NCI-H2196 treated with DMSO at 0.1 percent for 48 hours (cell line): ENCODE measurements around the gene CACNA1B.
"Not testable (repeated sequence)": the region's sequence is repeated elsewhere in the genome, so short reads cannot be mapped to it uniquely, and the experiment has no call there.

Experiments used
- DNase-seq: peaks from one replicate; lab custom pipeline; 2025; ENCODE audit not compliant: unreplicated experiment; lab: John Stamatoyannopoulos, UW

CACNA1B gene

DNA sequence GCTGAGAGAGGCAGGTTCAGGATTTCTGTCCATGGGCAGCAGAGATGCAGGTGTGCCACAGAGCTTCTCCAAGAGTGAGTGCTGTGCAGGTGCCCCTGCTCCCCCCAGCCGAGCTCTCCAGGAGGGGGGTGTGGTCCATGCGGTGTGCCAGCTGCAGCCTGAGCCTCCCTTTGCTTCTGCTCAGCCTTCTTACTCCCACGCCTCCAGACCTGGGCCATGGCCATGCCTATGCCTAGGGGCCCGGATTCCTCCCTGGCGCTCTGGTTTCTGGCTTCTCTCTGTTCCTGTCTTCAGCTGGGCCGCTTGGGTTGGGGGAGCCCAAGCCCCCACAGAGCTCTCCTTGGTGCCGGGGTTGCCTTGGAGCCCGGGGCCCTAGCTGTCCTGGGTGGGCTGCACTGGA lies 133.3 kb downstream of the CACNA1B start:
- DNase-seq: no peak

DNA sequence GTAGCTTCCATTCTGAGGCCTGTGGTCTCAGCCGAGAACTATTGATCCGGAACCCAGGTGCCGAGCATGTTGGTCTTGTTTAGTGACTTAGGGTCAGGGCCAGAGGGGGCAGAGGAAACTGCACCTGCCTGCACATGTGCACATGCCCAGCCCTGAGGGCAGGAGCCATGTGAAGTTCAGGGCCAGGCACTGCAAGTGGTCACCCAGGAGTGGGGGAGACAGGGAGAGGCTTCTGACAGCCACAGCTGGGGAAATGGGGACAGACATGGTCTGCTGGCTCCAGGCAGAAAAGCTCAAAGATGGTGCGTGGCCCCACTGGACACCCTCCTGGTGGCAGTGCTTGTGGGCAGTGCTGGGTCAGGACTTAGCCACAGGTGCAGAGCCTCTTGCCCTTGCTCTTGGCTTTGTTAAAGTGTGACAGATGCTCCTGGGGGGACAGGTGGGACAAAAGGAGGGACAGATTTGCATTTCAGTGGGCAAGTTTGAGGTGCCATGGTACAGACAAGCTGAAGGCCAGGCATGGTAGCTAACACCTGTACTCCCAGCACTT lies 134.4 kb downstream of the CACNA1B start:
- DNase-seq: no peak

DNA sequence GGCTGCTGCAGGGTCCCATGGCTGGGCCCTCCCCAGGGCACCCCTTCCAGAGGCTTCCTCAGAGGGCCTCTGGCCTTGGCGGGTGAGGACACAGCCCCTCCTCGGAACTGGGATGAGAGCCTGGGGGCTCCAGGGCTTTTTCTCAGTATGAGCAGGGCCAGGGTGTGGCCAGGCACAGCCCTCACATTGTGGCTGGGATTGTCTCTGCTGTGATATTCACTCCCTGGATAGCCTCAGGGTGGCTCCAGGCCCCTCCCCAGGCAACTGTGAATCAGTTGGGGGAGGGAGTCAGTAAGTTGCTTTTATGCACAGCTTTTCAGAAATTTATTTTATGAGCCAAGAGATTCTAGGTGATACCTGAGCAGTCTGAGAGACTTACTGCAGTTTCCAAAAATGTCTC lies 135.7 kb downstream of the CACNA1B start:
- DNase-seq: no peak

DNA sequence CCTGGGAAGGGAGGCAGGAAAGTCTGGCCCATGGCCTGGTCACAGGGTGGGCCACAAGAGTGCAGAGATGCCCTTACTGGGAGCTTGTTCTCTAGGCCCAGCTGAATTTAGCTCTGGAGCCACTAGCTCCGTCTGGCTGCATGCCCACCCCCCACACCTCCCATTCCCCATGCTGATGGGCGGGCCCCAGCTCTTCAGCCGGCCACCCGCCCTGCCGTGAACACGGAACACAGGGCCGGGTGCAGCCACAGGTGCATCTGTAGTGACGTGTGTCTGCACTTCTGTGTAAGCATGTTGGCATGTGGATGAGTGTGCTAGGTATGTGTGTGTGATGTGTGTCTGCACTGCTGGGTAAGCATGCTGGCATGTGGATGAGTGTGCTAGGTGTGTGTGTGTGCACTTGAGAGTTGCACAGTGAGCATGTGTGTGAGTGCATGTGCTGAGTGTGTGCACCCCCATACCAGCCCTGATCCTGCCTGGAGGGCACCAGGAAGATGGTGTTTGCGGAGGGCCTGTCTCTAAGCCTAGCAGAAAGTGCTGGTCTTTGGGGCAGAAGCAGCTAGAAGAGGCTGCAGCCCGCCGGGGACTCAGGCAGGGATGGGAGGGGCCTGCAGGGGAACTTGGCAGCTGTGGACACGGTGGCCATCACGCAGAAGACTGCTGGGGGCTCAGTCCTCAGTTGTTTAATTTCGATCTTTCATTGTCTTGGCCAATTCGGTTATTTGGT lies 136.4 kb downstream of the CACNA1B start:
- DNase-seq: no peak

DNA sequence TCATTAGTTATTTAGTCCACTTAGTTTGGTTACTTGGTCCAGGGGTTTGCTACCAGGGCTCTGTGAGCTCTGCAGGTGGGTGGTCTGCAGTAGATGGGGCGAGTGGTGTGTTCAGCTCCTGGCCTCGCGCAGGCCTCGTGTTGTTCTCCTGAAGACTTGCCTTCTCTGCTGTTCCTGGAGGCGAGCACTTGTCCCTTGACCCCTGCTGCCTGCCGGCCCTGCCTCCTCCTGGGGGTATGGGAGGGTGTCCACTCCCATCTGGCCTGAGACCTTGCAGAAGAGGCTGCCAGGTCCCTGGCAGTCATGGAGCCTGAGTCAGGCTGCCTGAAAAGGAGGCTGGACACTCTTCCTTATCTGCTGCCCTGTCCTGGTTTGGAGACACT lies 137.0 kb downstream of the CACNA1B start:
- DNase-seq: no peak

DNA sequence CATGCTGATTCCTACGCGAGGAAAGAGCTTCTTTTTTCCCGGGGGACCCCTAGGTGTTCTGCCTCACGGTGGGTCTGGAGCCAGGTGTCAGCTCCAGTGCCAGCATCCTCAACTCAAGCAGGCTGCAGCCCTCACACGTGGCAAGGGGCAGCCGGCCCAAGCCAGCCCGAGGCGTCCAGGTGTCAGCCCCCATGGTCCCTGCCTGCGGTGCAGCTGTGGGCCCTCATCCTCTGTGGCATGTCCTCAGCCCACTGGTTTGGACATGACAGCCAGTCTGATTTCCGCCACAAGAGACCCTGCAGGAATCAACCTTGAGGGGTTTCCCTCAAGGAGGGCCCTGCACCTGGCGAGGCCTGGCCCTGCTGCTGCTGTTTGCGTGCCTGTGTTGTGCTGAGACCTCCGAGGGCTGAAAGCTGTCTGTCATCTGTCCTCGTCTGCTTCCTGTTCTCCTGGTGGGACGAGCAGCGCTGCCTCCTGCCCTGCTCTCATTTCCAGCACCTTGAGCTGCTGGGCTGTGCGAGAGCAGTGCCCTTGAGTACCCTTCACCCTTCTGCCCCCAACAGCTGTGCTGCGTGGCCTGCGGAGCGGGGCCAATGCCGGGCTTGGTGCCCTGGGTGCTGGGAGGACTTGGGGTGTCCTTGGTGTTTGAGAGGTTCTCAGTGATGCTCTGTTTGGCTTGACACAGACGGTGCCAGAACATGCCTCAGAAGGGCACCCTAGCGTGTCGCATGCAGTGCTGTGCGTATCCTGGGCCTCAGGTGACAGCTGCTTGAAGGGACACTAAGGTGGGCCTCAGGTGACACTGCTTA lies 137.6 kb downstream of the CACNA1B start:
- DNase-seq: no peak

DNA sequence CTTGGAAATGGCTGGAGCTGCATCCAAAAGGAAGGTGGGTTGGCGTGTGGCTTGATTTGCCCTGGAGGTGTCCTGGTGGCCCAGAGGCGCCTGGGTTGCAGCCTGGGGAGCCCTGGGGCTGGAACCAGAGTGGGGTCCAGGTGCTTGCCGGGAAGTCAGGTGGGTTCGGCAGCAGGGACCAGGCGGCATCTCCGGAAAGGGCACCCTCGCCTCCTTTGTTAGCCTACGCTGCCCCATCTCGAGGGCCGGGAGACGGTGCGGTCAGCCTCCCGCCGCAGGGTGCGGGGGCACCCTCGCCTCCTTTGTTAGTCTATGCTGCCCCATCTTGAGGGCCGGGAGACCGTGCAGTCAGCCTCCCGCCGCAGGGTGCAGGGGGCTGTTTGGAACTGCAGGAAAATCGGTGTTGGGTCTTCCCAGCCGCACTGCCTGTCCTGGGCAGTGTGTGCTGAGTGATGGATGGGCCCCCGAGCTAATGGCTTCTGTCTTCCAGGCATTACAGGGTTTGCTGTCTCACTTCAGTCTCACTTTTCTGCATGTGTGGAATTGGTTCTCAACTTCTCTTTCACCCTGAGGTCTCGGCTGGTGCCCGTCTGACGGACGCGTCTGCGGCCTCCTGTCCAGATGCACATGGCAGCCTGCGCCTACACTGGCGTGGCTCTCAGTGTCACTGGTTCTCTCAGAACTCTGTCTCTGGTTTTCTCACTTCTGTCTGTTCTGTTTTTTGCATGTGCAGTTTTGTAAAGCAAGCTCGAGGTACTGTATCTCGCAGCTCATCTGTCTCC lies 139.0 kb downstream of the CACNA1B start:
- DNase-seq: no peak

DNA sequence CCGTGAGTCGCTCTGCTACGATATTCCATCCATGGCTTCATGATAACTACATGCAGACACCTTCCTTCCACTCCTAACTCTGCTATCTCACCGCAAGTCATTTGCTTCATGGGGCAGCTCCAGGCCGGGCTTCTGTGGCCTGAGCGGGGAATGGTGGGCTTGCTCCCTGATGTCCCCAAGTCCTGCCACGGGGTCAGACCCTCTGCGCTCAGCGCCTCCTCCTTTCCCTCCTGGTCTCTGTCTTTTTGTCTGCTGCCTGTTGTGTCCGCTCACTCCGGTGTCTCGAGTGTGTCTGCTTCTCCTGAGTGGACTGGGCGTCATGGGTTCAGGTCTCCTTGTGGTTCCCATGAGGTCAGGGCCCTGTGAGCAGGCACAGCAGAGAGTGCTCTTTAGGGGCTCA lies 139.6 kb downstream of the CACNA1B start:
- no peak for DNase-seq

DNA sequence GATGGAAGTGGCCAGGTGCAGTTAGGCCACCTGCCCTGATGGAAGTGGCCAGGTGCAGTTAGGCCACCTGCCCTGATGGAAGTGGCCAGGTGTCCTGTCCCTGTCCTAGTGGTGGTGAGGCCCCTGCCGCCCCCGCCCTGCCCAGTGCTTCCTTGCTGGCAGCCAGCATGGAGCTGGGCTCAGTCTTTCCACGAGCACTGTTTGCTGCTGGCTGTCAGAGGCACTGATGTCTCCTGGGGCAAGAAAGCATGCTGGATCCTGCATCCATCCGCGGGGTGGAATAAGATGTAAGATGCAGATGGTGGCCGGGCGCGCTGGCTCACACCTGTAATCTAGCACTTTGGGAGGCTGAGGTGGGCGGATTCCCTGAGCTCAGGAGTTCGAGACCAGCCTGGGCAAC lies 141.9 kb downstream of the CACNA1B start:
- DNase-seq: not testable (repeated sequence)

DNA sequence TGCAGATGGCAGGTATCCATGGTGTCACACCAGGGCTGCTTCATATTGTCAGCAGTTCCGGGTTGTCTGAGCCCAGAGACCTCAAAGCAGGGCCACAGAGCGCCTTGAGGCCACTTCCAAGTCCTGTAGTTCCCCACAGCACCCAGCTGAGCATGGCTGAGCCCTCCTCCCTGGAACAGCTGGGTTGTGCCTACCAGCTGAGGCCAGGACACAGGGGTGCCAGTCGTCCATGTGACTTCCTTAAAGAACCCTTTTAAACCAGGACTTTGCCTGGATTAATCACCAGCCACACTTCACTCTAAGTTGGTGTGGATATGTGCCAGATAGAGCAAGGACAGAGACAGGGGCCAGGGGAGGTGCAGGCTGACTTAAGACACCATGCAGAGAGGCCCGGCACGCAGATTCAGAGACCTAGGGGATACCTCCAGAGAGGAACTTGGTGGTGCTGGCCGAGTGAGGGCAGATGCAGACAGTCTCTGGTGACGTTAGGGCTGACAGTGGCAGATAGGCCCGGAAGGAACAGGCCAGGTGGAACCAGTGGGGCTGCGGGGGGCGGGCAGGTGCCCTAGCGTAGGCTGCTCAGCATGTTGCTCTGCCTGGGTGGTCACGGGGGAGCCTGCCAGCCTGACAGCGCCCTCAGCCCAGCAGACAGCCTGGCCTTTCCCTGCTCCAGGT lies 142.7 kb downstream of the CACNA1B start:
- no peak for DNase-seq

DNA sequence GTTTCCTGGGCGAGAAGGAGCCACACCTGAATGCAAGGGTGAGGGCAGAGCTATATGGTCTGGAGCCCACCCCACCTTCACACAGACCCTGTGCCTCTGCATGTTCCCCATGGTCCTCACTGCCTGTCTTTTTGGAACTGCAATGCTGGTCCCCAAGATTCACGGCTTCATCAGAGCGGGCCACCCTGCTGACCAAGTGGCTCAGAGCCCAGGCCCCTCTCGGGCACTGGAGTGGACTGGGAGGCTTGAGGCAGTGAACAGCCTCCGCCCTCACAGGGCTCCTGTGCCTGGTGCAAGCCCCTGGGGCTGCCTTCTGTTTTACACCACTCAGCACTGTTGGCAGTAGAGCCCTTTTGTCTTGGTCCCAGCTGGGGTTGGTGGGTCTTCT lies 143.2 kb downstream of the CACNA1B start:
- DNase-seq: no peak

DNA sequence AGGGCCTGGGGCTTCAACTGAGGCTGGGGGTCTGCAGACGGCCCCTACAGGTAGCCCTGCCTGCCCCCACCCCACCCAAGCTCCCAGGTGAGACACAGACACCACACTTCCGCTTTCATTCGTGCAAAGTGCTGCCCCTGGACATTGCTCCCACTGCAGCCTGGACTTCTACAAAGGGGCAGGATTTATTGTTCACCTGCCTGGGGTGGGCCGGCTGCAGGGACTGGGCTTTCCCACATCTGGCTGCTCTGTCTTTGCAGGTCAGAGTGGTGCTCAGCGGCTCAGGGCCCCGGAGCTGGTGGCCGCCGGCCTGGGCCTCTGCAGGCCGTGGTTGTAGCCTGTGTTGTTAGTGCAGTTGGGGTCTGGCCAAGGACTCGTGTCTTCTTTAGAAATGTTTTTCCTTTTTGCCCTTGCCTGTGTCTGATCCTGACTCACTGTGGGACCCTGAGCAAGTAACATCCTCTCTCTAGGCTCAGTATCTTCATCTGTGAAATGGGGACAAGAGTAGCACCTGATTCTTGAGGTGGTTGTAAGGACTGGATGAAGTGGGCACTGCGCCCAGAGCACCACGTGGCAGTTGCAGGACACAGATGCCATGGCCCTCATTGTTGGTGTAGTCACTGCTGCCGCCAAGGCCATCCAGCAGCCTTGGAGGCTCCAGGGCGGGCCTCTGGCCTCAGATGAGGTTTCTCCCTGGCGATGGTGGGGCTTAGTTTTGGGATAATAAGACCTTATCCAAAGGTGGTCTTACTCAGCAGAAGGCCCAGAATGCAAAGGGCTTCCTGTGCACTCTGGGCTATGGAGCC lies 143.9 kb downstream of the CACNA1B start:
- DNase-seq: no peak

DNA sequence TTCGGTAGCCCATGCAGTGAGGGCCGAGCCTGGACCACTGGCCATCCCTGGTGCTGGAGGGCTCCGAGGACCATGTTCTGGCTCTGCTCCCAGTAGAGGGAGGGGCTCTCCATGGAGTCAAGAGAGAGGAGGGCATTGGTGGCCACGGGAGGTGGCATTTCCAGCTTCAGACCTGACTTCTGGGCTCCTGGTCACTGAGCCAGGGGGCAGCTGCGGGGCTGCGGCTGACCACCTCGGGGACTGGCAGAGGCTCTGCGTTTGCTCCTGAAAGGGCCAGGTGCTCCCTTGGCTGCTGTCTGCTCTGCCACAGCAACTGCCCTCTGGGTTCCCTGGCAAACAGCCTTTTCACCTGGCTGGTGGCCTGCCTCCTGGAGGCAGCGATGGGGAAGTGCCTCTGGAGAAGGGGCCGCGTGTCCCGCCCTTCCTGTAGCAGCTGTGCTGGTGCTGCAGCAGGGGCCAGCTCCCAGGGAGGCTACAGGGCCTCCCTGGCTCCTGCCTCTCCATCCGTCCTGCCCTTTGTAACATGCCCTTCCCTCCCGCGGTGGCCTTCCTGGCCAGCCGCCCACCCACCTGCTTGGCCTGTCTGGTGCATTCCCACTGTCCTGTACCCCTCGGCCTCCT lies 144.6 kb downstream of the CACNA1B start:
- peak; percentile 85 for DNase-seq

DNA sequence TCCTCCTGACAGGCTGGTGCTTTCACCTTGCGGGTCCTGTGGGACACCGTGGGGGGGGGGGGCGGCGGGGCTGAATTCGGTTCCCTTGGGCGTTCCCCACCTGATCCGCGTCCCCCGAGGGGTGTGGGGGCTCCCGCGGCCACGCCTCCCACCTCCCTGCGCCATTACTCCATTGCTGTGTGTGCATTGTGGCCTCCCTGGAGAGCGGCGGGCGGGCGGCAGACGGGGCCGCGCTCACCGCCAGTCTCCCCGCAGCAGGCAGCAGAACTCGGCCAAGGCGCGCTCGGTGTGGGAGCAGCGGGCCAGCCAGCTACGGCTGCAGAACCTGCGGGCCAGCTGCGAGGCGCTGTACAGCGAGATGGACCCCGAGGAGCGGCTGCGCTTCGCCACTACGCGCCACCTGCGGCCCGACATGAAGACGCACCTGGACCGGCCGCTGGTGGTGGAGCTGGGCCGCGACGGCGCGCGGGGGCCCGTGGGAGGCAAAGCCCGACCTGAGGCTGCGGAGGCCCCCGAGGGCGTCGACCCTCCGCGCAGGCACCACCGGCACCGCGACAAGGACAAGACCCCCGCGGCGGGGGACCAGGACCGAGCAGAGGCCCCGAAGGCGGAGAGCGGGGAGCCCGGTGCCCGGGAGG lies 145.3 kb downstream of the CACNA1B start:
- DNase-seq: peak; percentile 39

DNA sequence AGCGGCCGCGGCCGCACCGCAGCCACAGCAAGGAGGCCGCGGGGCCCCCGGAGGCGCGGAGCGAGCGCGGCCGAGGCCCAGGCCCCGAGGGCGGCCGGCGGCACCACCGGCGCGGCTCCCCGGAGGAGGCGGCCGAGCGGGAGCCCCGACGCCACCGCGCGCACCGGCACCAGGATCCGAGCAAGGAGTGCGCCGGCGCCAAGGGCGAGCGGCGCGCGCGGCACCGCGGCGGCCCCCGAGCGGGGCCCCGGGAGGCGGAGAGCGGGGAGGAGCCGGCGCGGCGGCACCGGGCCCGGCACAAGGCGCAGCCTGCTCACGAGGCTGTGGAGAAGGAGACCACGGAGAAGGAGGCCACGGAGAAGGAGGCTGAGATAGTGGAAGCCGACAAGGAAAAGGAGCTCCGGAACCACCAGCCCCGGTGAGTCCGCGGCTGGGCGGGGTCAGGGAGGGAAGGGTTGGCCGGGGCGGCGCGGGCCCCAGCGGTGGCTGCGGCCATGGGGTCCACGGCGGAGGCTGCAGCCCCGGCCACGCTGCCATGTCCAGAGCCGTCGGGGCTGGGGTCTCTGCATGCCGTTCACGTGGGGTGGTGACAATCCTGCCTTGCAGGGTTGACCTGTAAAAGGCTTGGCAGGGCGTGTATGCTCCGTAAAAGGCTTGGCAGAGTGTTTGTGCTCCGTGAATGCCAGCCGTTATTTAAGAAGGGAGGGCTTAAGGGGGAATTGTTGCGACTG lies 146.0 kb downstream of the CACNA1B start:
- peak; percentile 10 for DNase-seq

DNA sequence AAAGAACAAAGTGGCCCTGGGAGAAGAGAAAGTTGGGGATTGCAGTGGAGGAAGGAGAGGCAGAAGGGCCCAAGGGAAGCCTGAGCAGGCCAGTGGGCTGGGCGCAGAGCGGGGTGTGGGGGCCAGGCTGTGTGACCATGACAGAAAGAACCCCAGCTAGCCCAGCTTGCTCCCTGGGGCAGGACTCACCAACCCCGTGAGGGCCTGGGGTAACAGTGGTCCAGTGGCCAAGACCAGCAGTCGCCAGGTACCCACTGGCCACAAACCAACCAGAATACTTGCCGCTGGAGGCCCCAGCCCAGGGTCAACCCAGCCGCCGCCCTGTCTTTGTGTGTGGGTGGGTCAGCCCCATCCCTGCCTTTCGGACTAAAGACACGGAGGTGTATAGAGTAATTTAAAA lies 146.5 kb downstream of the CACNA1B start:
- no peak for DNase-seq

DNA sequence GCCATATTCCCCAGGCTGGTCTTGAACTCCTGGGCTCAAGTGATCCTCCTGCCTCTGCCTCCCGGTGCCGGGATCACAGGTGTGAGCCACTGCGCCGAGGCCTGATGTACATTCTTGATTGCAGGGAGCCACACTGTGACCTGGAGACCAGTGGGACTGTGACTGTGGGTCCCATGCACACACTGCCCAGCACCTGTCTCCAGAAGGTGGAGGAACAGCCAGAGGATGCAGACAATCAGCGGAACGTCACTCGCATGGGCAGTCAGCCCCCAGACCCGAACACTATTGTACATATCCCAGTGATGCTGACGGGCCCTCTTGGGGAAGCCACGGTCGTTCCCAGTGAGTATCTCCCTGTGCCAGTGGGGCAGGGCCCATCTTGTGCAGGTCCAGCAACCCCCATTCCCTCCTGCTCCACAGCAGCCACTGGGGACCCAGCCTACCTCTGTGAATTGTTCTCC lies 147.3 kb downstream of the CACNA1B start:
- no peak for DNase-seq

DNA sequence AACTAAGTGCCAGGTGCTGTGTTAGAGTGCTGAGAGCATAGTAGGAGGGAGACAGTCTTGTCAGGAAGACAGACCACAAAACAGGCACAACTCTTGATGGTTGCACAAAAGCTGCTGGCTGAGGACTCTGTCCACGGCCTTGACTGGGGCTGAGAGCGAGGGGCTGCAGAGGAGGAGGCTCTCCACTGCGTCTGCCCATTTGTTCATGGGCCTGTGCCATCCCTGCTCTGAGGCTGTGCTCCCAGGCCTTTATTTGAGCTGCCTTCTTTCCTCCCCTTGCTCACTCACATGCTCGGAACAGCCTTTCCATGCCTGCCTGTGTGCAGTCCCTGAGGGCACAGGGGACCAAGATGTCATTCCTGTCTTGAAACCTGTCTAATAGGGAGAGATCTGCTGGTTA lies 147.8 kb downstream of the CACNA1B start:
- DNase-seq: no peak
